ENCODE data around the gene HEPHL1. TPM values are rescaled to one million over a fixed set of nuclear protein-coding genes. Genes with fewer than 3 reads are reported as not detected.
A peak's percentile ranks its signal among the peaks of the same experiment; 100 is the strongest.
"Not testable (repeated sequence)": the region's sequence is repeated elsewhere in the genome, so short reads cannot be mapped to it uniquely, and the experiment has no call there.

The HEPHL1 gene
- total RNA-seq, 1 donor from 2014 or later = not detected

DNA sequence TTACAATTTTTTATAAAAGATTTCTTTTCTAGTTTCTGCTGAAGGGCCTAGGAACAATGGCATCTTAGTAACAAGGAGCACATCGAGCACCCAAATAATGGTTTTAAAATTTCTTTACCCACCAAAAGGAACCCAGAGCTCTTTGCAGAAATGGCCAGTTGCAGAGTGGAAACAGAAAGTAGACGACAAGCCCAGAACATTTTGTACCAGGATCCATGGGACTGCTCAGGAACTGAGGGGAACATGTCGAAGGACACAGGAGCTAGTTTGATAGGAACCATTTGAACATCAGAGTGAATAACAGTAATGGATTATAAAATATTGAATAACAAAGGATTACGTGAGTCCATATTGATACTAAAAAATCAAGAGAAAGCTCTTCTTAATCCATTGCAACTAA is 124.8 kb downstream of the HEPHL1 start:
- H3K4me1 Mint-ChIP-seq = peaks cover 72% of the 10 kb centered on the region
- no peaks in the 10 kb centered on the region for H3K27me3 Mint-ChIP-seq
- DNase-seq = no peak
- no peak overlapping the region for H3K27ac Mint-ChIP-seq
- H3K9me3 Mint-ChIP-seq = no peaks in the 10 kb centered on the region
- H3K4me3 Mint-ChIP-seq = no peak overlapping the region
- H3K36me3 Mint-ChIP-seq (ENCODE audit: low read depth) = peaks cover 6% of the 10 kb centered on the region
- intact Hi-C loops (cut with micrococcal nuclease) = loop anchor here (5.0 kb wide), 1 partner anchor 609 kb away; no protein-coding TSS in a partner anchor

DNA sequence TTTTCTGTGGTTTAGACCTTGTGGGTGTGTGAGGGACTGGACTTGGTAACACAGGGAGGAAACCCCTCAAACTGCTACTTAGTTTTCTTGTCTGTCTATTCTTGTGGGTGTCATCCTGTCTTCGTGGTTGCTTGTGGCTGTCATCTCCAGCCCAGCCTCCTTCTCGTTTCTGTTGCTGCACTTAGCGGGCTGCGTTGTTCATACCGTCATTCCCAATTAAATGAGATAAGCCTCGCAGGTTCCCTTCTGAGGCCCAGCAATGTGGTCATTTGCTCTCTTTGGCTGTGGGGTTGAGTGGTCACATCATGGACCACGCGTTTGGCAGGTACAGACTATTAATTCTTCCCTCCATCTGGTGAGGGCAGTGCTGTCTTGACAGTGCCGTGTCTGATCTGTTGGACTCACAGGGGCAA is 126.3 kb downstream of the HEPHL1 start:
- peaks cover 7% of the 10 kb centered on the region for H3K36me3 Mint-ChIP-seq (ENCODE audit: low read depth)
- peak; percentile 69 for DNase-seq
- peak overlapping the region; percentile 82 for H3K27ac Mint-ChIP-seq
- H3K4me1 Mint-ChIP-seq = peaks cover 83% of the 10 kb centered on the region
- H3K9me3 Mint-ChIP-seq = no peaks in the 10 kb centered on the region
- H3K4me3 Mint-ChIP-seq = peak overlapping the region; percentile 69
- intact Hi-C loops (cut with micrococcal nuclease) = loop anchor here (1.0 to 5.0 kb wide), 3 partner anchors 12 to 610 kb away; no protein-coding TSS in a partner anchor
- H3K27me3 Mint-ChIP-seq = no peaks in the 10 kb centered on the region

DNA sequence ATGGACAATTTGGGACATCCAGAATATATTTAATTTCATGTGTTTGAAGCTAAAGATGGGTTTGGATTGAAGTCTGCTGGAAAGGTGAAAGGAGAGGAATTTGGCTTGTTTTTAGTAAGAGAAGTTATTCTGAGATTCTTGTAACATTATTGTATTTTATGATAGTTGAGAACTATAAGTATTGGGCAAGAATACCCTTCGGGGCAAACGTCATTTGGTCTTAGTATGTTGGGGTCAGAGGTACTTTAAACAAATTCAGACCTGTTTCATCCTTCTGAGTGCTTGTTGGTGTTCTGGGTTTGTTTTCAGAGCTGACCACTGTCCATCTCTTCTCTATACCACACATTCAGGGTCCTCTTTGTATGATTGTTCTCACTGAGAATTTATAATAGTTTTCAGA is 127.0 kb downstream of the HEPHL1 start:
- H3K27me3 Mint-ChIP-seq = no peaks in the 10 kb centered on the region
- H3K9me3 Mint-ChIP-seq = no peaks in the 10 kb centered on the region
- H3K4me1 Mint-ChIP-seq = peaks cover 85% of the 10 kb centered on the region
- intact Hi-C loops (cut with micrococcal nuclease) = loop anchor here (5.0 kb wide), 1 partner anchor 611 kb away; no protein-coding TSS in a partner anchor
- H3K36me3 Mint-ChIP-seq (ENCODE audit: low read depth) = peaks cover 9% of the 10 kb centered on the region
- H3K4me3 Mint-ChIP-seq = peak overlapping the region; percentile 69
- DNase-seq = no peak
- no peak overlapping the region for H3K27ac Mint-ChIP-seq

DNA sequence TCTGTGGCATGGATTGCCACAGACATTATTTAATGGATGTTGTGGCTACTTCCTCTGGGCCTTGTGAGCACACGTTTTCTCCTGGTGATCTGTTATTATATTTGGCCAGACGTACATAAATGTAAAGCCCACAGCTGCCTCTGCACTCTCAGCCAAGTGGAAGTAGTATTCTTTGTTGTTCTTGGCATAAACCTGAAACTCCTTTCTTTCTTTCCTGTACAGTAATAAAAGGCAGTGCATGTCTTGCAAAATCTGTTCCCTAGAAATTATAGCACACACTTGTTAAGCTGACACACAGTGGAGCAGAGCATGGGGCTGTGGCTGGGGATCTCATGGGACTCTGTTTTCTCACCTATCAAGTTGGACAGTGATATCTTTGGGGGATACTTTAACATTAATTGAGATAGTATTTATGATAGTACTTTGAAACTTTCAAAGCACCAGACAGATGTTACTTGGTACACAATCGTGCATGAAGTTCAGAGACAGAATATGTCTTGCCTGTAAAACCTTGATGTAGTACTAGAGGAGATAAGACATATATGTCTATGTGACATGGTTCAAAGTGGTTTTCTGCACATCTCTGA is 128.4 kb downstream of the HEPHL1 start:
- no peak overlapping the region for H3K4me3 Mint-ChIP-seq
- peak overlapping the region; percentile 34 for H3K27ac Mint-ChIP-seq
- peak; percentile 45 for DNase-seq
- H3K27me3 Mint-ChIP-seq = no peaks in the 10 kb centered on the region
- H3K9me3 Mint-ChIP-seq = no peaks in the 10 kb centered on the region
- intact Hi-C loops (cut with micrococcal nuclease) = loop anchor here (5.0 kb wide), 2 partner anchors 612 to 1773 kb away; partner anchors contain the start of gene MTMR2
- H3K36me3 Mint-ChIP-seq (ENCODE audit: low read depth) = peaks cover 16% of the 10 kb centered on the region
- H3K4me1 Mint-ChIP-seq = peaks cover 78% of the 10 kb centered on the region

DNA sequence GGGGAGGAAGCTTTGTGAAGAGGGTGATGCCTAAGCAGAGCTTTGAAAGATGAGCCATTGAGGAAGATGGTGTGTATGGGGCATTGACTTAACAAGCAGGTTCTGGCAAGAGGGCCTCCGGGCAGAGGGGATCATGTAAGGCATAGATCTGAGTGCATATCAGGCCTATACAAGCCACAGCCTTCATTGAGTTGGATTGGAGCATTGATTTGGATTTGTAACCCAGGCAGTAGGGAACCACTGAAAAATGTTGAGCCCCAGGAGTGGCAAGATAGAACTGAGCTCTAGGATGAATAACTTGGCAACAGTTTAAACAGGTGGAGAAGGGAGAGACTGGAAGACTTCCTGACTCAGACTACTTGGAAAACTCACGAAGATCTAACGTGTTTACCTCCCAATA is 128.9 kb downstream of the HEPHL1 start:
- H3K27me3 Mint-ChIP-seq = no peaks in the 10 kb centered on the region
- peak; percentile 45 for DNase-seq
- H3K36me3 Mint-ChIP-seq (ENCODE audit: low read depth) = peaks cover 16% of the 10 kb centered on the region
- peak overlapping the region; percentile 34 for H3K27ac Mint-ChIP-seq
- intact Hi-C loops (cut with micrococcal nuclease) = loop anchor here (5.0 kb wide), 1 partner anchor 1772 kb away; the partner anchor contains the start of gene MTMR2
- no peak overlapping the region for H3K4me3 Mint-ChIP-seq
- H3K9me3 Mint-ChIP-seq = no peaks in the 10 kb centered on the region
- H3K4me1 Mint-ChIP-seq = peaks cover 72% of the 10 kb centered on the region

DNA sequence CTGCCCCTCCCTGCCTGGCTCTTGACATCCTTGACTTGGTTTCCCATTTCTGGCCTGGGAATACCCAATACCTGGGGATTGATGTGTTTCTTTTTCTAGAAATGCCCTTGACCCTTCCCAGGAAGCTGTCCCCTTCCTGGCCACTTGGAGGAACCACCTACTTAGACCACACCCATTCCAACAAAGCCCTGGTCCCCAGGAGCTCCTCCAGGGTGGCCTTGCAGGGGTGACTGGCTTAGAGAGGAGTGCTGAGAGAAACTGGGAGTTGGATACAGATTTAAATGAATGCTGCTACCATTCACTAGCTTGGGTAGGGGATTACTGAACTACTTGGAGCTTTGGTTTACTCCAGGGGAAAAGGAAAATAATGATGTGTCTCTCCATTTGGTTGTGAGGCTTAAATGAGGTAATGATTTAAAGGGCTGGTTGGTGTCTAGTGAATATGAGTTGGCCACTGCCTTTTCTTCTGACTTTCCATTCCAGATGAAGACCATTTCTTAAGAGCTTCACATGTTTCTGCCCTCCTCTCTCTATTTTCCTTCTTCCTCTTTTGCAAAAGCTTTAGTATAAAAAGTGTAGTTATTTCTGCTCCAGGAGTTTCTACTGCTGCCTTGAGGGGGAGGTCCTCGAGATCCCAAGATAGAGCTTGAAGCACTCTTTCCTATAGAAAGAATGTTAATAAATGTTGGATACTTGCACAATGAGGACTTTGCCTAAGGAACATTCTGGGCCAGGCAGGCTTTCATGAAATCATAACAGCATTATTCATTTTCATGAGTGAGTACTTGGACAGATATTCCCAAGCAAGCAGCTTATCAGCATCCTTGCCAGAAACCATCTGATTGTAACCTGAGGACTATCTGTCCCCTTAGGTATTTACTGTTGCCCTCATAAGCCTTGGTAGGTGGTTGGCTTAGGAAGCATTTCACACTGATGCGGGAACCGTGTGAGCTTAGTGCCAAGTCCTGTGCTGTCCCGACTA is 129.8 kb downstream of the HEPHL1 start:
- Mint-ChIP-seq H3K27me3 (no peaks in the 10 kb centered on the region), H3K4me1 (peaks cover 64% of the 10 kb centered on the region), H3K4me3 (no peak overlapping the region), H3K27ac (peak overlapping the region; percentile 14), H3K9me3 (no peaks in the 10 kb centered on the region), H3K36me3 (ENCODE audit: low read depth) (peaks cover 18% of the 10 kb centered on the region)
- intact Hi-C loops (cut with micrococcal nuclease) = loop anchor here (5.0 kb wide), 1 partner anchor 1771 kb away; the partner anchor contains the start of gene MTMR2
- DNase-seq = peak; percentile 47

DNA sequence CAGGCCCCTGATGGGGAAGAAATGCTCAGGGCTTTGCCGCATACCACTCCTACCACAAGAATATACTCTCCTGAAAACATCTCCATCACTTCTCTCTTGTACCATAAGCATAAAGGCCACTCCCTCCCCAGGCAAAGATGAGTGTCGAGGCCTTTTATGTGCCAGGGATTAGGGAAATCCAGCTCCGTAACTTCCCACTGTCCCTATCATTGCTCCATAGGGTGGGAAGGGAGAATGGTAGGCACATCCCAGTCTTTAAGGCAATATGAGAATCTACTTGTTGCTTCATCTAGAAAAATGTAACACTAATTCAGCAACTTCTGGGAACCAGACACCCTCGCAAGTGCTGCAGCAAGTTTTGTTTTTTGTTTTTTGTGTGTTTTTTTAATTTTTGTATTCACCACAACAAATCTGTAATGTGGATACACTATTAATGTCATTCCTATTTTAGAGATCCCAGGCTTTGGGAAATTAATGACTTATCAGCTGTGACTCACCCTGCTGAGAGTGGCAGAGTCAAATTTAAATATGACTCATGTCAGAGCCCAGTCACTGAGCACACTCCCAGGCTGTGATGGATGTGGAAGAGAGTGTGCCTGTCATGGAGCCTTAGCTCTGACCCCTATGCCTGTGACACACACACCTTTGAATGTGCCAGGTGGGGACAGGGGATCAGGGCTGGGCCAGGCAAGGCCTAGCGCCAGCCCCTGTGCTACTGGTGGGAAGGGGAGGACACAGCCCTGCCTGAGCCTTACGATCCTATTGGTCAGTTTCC is 130.9 kb downstream of the HEPHL1 start:
- peak overlapping the region; percentile 71 for H3K27ac Mint-ChIP-seq
- H3K9me3 Mint-ChIP-seq = no peaks in the 10 kb centered on the region
- H3K27me3 Mint-ChIP-seq = no peaks in the 10 kb centered on the region
- peaks cover 25% of the 10 kb centered on the region for H3K36me3 Mint-ChIP-seq (ENCODE audit: low read depth)
- DNase-seq = peak; percentile 55
- intact Hi-C loops (cut with micrococcal nuclease) = loop anchor here (5.0 kb wide), 1 partner anchor 1770 kb away; the partner anchor contains the start of gene MTMR2
- H3K4me1 Mint-ChIP-seq = peaks cover 55% of the 10 kb centered on the region
- H3K4me3 Mint-ChIP-seq = no peak overlapping the region

DNA sequence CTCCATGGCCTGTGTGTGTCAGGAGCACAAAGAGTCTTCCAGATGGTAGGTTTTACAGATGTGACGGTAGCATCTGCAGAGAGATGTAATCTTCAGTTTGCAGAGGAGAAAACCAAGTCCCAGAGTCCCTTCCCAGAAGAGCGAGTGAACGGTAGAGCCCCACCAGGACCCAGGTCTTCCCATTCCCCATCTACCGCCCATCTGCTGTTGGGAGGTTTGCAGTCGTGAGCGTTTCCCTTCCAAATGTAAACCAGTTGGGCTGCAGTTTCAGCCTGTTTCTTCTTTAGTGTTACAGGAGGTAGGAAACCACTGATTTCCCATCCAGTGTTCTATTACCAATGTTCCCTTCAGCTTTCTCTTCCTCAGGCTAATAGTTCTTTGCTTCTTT is 131.5 kb downstream of the HEPHL1 start:
- Mint-ChIP-seq H3K4me1 (peaks cover 50% of the 10 kb centered on the region), H3K27me3 (no peaks in the 10 kb centered on the region), H3K4me3 (no peak overlapping the region), H3K27ac (peak overlapping the region; percentile 71), H3K36me3 (ENCODE audit: low read depth) (peaks cover 25% of the 10 kb centered on the region), H3K9me3 (no peaks in the 10 kb centered on the region)
- no peak for DNase-seq
- intact Hi-C loops (cut with micrococcal nuclease) = loop anchor here (5.0 kb wide), 1 partner anchor 1770 kb away; the partner anchor contains the start of gene MTMR2

DNA sequence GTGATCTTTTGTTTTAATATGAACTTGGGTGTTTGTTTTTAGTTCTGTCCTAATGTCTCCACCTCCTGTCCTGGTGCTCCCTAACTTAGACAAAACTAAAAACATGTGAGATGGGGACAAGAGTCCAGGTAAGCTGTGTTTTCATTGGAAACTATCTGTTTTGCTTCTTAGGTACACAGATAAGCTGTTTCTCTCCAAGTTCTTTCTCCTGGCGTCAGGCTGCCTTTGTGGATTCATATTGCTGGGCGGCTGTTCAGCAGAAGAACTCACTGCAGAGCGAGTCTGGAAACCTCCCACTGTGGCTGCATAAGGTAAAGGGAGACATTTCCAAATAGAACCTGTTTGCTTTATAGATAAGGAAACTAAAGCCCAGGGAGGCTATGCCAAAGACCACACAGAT is 132.2 kb downstream of the HEPHL1 start:
- H3K27ac Mint-ChIP-seq = peak overlapping the region; percentile 29
- no peak for DNase-seq
- H3K27me3 Mint-ChIP-seq = no peaks in the 10 kb centered on the region
- H3K4me3 Mint-ChIP-seq = no peak overlapping the region
- H3K36me3 Mint-ChIP-seq (ENCODE audit: low read depth) = peaks cover 28% of the 10 kb centered on the region
- intact Hi-C loops (cut with micrococcal nuclease) = loop anchor here (5.0 kb wide), 1 partner anchor 1769 kb away; the partner anchor contains the start of gene MTMR2
- H3K9me3 Mint-ChIP-seq = no peaks in the 10 kb centered on the region
- peaks cover 43% of the 10 kb centered on the region for H3K4me1 Mint-ChIP-seq

DNA sequence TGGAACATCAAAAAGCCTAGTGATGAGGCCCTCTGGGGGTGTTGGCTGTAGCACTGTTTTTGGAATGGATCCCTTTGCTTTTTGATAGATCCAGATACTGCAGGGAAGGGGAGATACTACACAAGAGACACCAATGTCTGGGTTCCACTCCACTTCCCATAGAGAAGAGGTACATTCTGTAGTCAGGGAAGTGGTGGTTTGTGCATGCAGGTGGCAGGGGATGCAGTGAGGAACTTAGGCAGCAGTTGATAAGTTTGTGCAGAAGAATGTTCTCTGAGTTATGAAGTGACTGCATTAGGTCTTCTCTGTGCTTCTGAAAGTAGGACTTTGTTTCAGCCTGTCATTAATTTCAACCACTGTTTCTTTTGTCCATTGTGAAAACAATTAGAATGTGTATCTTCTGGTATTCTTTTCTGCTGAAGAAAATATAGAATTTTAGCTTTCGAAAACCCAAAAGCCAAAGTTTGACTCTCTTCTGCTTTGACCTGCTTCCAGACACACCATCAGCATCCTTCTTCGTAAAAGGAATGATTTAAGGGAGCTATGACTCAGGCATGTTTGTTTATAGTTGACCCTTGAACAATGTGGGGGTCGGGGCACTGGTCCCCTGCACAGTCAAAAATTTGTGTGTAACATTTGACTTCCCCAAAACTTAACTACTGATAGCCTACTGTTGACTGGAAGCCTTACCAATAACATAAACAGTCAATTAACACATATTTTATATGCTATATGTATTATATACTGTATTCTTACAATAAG is 133.1 kb downstream of the HEPHL1 start:
- H3K27ac Mint-ChIP-seq = no peak overlapping the region
- no peak overlapping the region for H3K4me3 Mint-ChIP-seq

DNA sequence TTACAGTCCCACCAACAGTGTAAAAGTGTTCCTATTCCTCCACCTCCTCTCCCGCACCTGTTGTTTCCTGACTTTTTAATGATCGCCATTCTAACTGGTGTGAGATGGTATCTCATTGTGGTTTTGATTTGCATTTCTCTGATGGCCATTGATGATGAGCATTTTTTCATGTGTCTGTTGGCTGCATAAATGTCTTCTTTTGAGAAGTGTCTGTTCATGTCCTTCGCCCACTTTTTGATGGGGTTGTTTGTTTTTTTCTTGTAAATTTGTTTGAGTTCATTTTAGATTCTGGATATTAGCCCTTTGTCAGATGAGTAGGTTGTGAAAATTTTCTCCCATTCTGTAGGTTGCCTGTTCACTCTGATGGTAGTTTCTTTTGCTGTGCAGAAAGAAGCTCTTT is 136.2 kb downstream of the HEPHL1 start:
- Mint-ChIP-seq H3K9me3 (peaks cover 14% of the 10 kb centered on the region), H3K4me1 (peaks cover 17% of the 10 kb centered on the region), H3K36me3 (ENCODE audit: low read depth) (peaks cover 41% of the 10 kb centered on the region)
- H3K27me3 Mint-ChIP-seq; intact Hi-C loops (cut with micrococcal nuclease); H3K4me3 Mint-ChIP-seq; DNase-seq; H3K27ac Mint-ChIP-seq: not testable (repeated sequence)

More for the DNA sequence above, 133.1 kb downstream of the HEPHL1 start:
- H3K9me3 Mint-ChIP-seq = peaks cover 1% of the 10 kb centered on the region
- intact Hi-C loops (cut with micrococcal nuclease) = loop anchor here (5.0 kb wide), 1 partner anchor 1768 kb away; the partner anchor contains the start of gene MTMR2
- peaks cover 34% of the 10 kb centered on the region for H3K36me3 Mint-ChIP-seq (ENCODE audit: low read depth)
- DNase-seq = no peak
- H3K27me3 Mint-ChIP-seq = no peaks in the 10 kb centered on the region
- peaks cover 36% of the 10 kb centered on the region for H3K4me1 Mint-ChIP-seq
